ENCODE measurements around the gene CCDC186. TPM values are rescaled to one million over a fixed set of nuclear protein-coding genes. Genes with fewer than 3 reads are reported as not detected.
A peak's percentile ranks its signal among the peaks of the same experiment; 100 is the strongest.

The CCDC186 gene
- total RNA-seq, 1 donor from 2014 or later: 22.9 TPM

DNA sequence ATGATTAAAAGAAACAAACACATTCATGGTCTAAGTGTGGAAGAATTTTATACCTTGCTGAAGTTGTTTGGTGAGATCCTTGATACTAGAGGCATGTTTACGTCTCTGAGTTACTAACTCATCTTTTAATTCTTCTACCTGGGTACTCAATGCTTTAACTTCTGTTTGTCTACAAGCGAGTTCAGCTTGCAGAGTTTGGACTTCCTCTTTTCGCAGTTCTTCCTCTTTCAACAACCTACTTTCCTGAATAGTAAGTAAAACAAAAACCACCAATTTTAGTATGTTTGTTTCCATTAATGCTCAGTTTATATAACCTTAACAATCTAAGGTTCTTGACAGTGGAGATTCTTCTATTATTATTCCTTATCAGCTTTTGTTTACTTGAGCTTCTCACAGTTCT lies 42.9 kb downstream of the CCDC186 start:
- Histone ChIP-seq H3K9ac (no peak overlapping the region), H3K4me1 (no peaks in the 10 kb centered on the region), H2AFZ (replicated peaks) (no peak overlapping the region), H3K27me3 (no peaks in the 10 kb centered on the region), H3F3A (ENCODE audit: low read depth) (no peaks in the 10 kb centered on the region), H3K36me3 (peaks cover 5% of the 10 kb centered on the region), H3K27ac (no peak overlapping the region), H3K4me3 (no peak overlapping the region), H3K79me2 (ENCODE audit: low read depth) (no peaks in the 10 kb centered on the region), H4K20me1 (ENCODE audit: low read depth) (no peaks in the 10 kb centered on the region), H3K4me2 (no peak overlapping the region), H3K9me3 (ENCODE audit: low read depth) (no peaks in the 10 kb centered on the region)
- TF ChIP-seq EZH2phosphoT487 (IDR thresholded peaks at IDR 0.05) (no peak), CTCF (IDR thresholded peaks at IDR 0.05) (no peak)
- no peak for DNase-seq (ENCODE audit: low spot score)
- Mint-ChIP-seq H3K9me3 (no peaks in the 10 kb centered on the region), H3K4me3 (no peak overlapping the region), H3K4me1 (no peaks in the 10 kb centered on the region), H3K27me3 (ENCODE audit: insufficient read depth, low read depth) (no peaks in the 10 kb centered on the region), H3K27ac (no peak overlapping the region), H3K36me3 (peaks cover 15% of the 10 kb centered on the region)

DNA sequence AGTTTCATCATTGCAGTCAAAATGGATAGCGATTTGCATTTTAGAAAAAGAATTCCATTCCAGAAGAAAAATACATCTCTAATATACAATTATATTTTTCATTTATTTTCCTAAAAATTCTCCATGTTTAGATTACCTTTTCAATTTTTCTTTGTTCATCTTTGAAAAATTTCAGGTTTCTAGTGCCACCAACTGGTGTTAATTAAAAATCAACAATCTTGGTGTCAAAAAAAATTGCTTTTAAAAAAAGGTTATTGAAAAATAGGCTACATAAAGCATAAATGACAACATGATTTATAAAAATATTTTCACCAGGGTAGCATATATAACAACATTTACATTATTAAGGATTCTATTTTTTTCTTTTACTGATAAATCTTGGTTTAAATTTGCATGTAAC lies 53.0 kb downstream of the CCDC186 start:
- TF ChIP-seq CTCF (IDR thresholded peaks at IDR 0.05) (peak; percentile 3), EZH2phosphoT487 (IDR thresholded peaks at IDR 0.05) (no peak), EZH2 (IDR thresholded peaks at IDR 0.05) (no peak)
- H3K27me3 ChIP-seq: no peaks in the 10 kb centered on the region
- H3K9me3 Mint-ChIP-seq: no peaks in the 10 kb centered on the region
- H3K27ac ChIP-seq: no peak overlapping the region
- peaks cover 2% of the 10 kb centered on the region for H3K4me1 Mint-ChIP-seq
- no peaks in the 10 kb centered on the region for H3K36me3 Mint-ChIP-seq
- H3K36me3 ChIP-seq: peaks cover 7% of the 10 kb centered on the region
- no peak for DNase-seq (ENCODE audit: low spot score)
- no peaks in the 10 kb centered on the region for H3K4me1 ChIP-seq
- no peak overlapping the region for H3K4me3 Mint-ChIP-seq
- no peaks in the 10 kb centered on the region for H4K20me1 ChIP-seq (ENCODE audit: low read depth)
- H2AFZ ChIP-seq (replicated peaks): no peak overlapping the region
- no peaks in the 10 kb centered on the region for H3K9me3 ChIP-seq (ENCODE audit: low read depth)
- no peak overlapping the region for H3K4me2 ChIP-seq
- no peak overlapping the region for H3K27ac Mint-ChIP-seq
- H3K9ac ChIP-seq: no peak overlapping the region
- H3F3A ChIP-seq (ENCODE audit: low read depth): no peaks in the 10 kb centered on the region
- H3K4me3 ChIP-seq: no peak overlapping the region
- H3K79me2 ChIP-seq (ENCODE audit: low read depth): no peaks in the 10 kb centered on the region
- H3K27me3 Mint-ChIP-seq (ENCODE audit: insufficient read depth, low read depth): no peaks in the 10 kb centered on the region

DNA sequence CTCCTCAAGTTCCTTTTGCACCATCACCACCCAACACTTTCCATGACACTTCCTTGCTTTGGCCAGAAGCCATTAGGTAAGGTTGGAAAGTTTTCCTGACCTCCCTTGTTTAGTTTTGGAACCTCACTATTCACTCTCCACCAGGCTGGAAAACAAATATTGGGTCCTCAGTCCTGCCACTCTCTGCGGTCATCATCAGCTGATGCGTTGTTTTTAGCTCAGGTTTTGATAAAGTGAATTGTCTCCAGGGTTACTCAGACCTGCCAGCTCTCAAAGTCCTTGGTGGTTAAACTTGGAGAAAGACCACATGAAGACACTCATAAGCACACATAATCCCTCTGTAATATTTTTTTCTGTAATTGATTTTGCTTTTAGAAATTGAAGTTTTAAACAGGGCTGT lies 55.5 kb downstream of the CCDC186 start:
- H3K4me1 ChIP-seq: no peaks in the 10 kb centered on the region
- no peak for DNase-seq (ENCODE audit: low spot score)
- Mint-ChIP-seq H3K36me3 (no peaks in the 10 kb centered on the region), H3K27me3 (ENCODE audit: insufficient read depth, low read depth) (peaks cover 3% of the 10 kb centered on the region), H3K4me1 (no peaks in the 10 kb centered on the region), H3K4me3 (no peak overlapping the region), H3K27ac (no peak overlapping the region), H3K9me3 (no peaks in the 10 kb centered on the region)
- no peak overlapping the region for H3K27ac ChIP-seq
- no peaks in the 10 kb centered on the region for H3K9me3 ChIP-seq (ENCODE audit: low read depth)
- no peak for TF ChIP-seq EZH2phosphoT487 (IDR thresholded peaks at IDR 0.05)
- no peak for TF ChIP-seq CTCF (IDR thresholded peaks at IDR 0.05)
- TF ChIP-seq EZH2 (IDR thresholded peaks at IDR 0.05): no peak
- H3K4me3 ChIP-seq: no peak overlapping the region
- H3F3A ChIP-seq (ENCODE audit: low read depth): no peaks in the 10 kb centered on the region
- H3K9ac ChIP-seq: no peak overlapping the region
- H3K4me2 ChIP-seq: no peak overlapping the region
- H4K20me1 ChIP-seq (ENCODE audit: low read depth): no peaks in the 10 kb centered on the region
- H3K36me3 ChIP-seq: no peaks in the 10 kb centered on the region
- no peaks in the 10 kb centered on the region for H3K79me2 ChIP-seq (ENCODE audit: low read depth)
- no peaks in the 10 kb centered on the region for H3K27me3 ChIP-seq
- H2AFZ ChIP-seq (replicated peaks): no peak overlapping the region

DNA sequence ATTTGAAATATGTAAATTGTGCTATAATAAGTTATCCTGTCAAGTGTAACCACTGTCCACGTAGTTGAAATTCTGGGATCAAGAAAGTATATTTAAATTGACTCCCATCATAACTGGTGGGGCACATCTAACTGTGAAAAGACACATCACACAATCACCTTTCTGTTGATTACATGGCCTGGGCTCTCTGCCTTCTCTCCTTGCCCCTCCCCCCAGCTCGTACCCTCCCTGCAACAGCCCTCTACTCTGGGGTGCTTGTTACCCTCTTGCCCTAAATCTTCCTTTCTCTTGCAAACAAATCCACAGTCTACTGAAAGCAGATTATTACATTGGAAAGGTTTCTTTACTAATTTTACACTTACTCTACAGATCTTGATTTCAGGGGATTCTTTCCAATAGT lies 56.3 kb downstream of the CCDC186 start:
- H3K27me3 Mint-ChIP-seq (ENCODE audit: insufficient read depth, low read depth): peaks cover 3% of the 10 kb centered on the region
- no peaks in the 10 kb centered on the region for H3K36me3 Mint-ChIP-seq
- Histone ChIP-seq H3K9ac (no peak overlapping the region), H3K9me3 (ENCODE audit: low read depth) (no peaks in the 10 kb centered on the region), H2AFZ (replicated peaks) (no peak overlapping the region), H3K79me2 (ENCODE audit: low read depth) (no peaks in the 10 kb centered on the region), H3F3A (ENCODE audit: low read depth) (no peaks in the 10 kb centered on the region), H3K36me3 (no peaks in the 10 kb centered on the region), H3K27me3 (no peaks in the 10 kb centered on the region), H4K20me1 (ENCODE audit: low read depth) (no peaks in the 10 kb centered on the region), H3K4me3 (no peak overlapping the region), H3K4me2 (no peak overlapping the region), H3K4me1 (no peaks in the 10 kb centered on the region), H3K27ac (no peak overlapping the region)
- peaks cover 3% of the 10 kb centered on the region for H3K4me1 Mint-ChIP-seq
- no peak overlapping the region for H3K4me3 Mint-ChIP-seq
- no peak for DNase-seq (ENCODE audit: low spot score)
- TF ChIP-seq CTCF (IDR thresholded peaks at IDR 0.05) (no peak), EZH2phosphoT487 (IDR thresholded peaks at IDR 0.05) (no peak), EZH2 (IDR thresholded peaks at IDR 0.05) (no peak)
- H3K27ac Mint-ChIP-seq: no peak overlapping the region
- H3K9me3 Mint-ChIP-seq: no peaks in the 10 kb centered on the region
